H9 (cell line): Measurements from ENCODE around the gene CCNB1IP1. TPM values are rescaled to one million over a fixed set of nuclear protein-coding genes. Genes with fewer than 3 reads are reported as not detected.

Source experiments
- DNase-seq: peaks from one replicate; pipeline ENCODE4 v3.0.0-alpha.2; 2017
- H2AFZ ChIP-seq: one replicate; pipeline ENCODE4 v1.6.1; 2013; ENCODE audit warnings: mild to moderate bottlenecking, low read length, control low read depth, moderate library complexity
- H2AK5ac ChIP-seq: 2 replicates; pipeline ENCODE4 v1.6.1; 2013; ENCODE audit warnings: low read length, control low read depth, mixed read lengths; ENCODE audit not compliant: insufficient read length
- H2BK120ac ChIP-seq: one replicate; pipeline ENCODE4 v1.6.1; 2013; ENCODE audit warnings: low read depth, mild to moderate bottlenecking, low read length, control low read depth, inconsistent platforms; ENCODE audit not compliant: poor library complexity, severe bottlenecking
- H2BK12ac ChIP-seq: 2 replicates; pipeline ENCODE4 v1.6.1; 2013; ENCODE audit warnings: low read length, control low read depth, mixed read lengths, low read depth; ENCODE audit not compliant: insufficient read length
- H2BK15ac ChIP-seq: 2 replicates; pipeline ENCODE4 v1.6.1; 2013; ENCODE audit warnings: low read depth, low read length, control low read depth
- H2BK20ac ChIP-seq: one replicate; pipeline ENCODE4 v1.6.1; 2013; ENCODE audit warnings: low read depth, mild to moderate bottlenecking, low read length, control low read depth, inconsistent platforms; ENCODE audit not compliant: poor library complexity, severe bottlenecking
- H2BK5ac ChIP-seq: 2 replicates; pipeline ENCODE4 v1.6.1; 2013; ENCODE audit warnings: low read length, control low read depth, mixed read lengths; ENCODE audit not compliant: insufficient read length
- H3K14ac ChIP-seq: 2 replicates; pipeline ENCODE4 v1.6.1; 2013; ENCODE audit warnings: low read length, control low read depth; ENCODE audit not compliant: insufficient read depth
- H3K18ac ChIP-seq: 2 replicates; pipeline ENCODE4 v1.6.1; 2013; ENCODE audit warnings: low read depth, mild to moderate bottlenecking, mixed read lengths, low read length, control low read depth; ENCODE audit not compliant: insufficient read length
- H3K23ac ChIP-seq: 2 replicates; pipeline ENCODE4 v1.6.1; 2013; ENCODE audit warnings: low read length, control low read depth, mixed read lengths, low read depth; ENCODE audit not compliant: insufficient read length
- H3K23me2 ChIP-seq: 2 replicates; pipeline ENCODE4 v1.6.1; 2013; ENCODE audit warnings: low read depth, mild to moderate bottlenecking, mixed read lengths, low read length, control low read depth; ENCODE audit not compliant: insufficient read length, poor library complexity, severe bottlenecking
- H3K27ac ChIP-seq: 2 replicates; pipeline ENCODE4 v1.5.1; 2013; ENCODE audit warnings: low read length, control low read depth, mixed read lengths, low read depth; ENCODE audit not compliant: insufficient read length
- H3K27me3 ChIP-seq: 2 replicates; pipeline ENCODE4 v1.6.1; 2013; ENCODE audit warnings: low read length, control low read depth, inconsistent platforms; ENCODE audit not compliant: insufficient read depth
- H3K4ac ChIP-seq: 2 replicates; pipeline ENCODE4 v1.6.1; 2013; ENCODE audit warnings: low read depth, mild to moderate bottlenecking, control low read depth, inconsistent platforms, low read length, moderate library complexity
- H3K4me1 ChIP-seq: 2 replicates; pipeline ENCODE4 v1.6.1; 2013; ENCODE audit warnings: low read length, control low read depth, inconsistent platforms; ENCODE audit not compliant: insufficient read depth
- H3K4me2 ChIP-seq: 2 replicates; pipeline ENCODE4 v1.6.1; 2013; ENCODE audit warnings: low read length, control low read depth, mixed read lengths; ENCODE audit not compliant: insufficient read length, insufficient read depth
- H3K56ac ChIP-seq: 2 replicates; pipeline ENCODE4 v1.6.1; 2013; ENCODE audit warnings: low read depth, mild to moderate bottlenecking, mixed read lengths, low read length, control low read depth; ENCODE audit not compliant: insufficient read length
- H3K79me1 ChIP-seq: 2 replicates; pipeline ENCODE4 v1.6.1; 2013; ENCODE audit warnings: low read depth, mild to moderate bottlenecking, moderate library complexity, low read length, control low read depth, inconsistent platforms; ENCODE audit not compliant: insufficient read depth, poor library complexity, severe bottlenecking
- H3K79me2 ChIP-seq: 2 replicates; pipeline ENCODE4 v1.6.1; 2013; ENCODE audit warnings: low read length, control low read depth, inconsistent platforms; ENCODE audit not compliant: insufficient read depth
- H3K9ac ChIP-seq: 2 replicates; pipeline ENCODE4 v1.6.1; 2013; ENCODE audit warnings: low read length, control low read depth, mixed read lengths; ENCODE audit not compliant: insufficient read length; ENCODE audit errors: extremely low read depth
- H3K9me3 ChIP-seq: one replicate; pipeline ENCODE4 v1.6.1; 2013; ENCODE audit warnings: low read depth, low read length, inconsistent platforms; ENCODE audit not compliant: control insufficient read depth
- H3T11ph ChIP-seq: one replicate; pipeline ENCODE4 v1.6.1; 2013; ENCODE audit warnings: mild to moderate bottlenecking, low read length, control low read depth, inconsistent platforms
- H4K20me1 ChIP-seq: one replicate; pipeline ENCODE4 v1.6.1; 2013; ENCODE audit not compliant: control insufficient read depth, insufficient read length, insufficient read depth
- H4K5ac ChIP-seq: 2 replicates; pipeline ENCODE4 v1.6.1; 2013; ENCODE audit warnings: low read depth, mild to moderate bottlenecking, mixed read lengths, low read length, control low read depth; ENCODE audit not compliant: insufficient read length
- H4K8ac ChIP-seq: replicated peaks from 2 replicates; pipeline ENCODE4 v1.6.1; 2013; ENCODE audit warnings: low read length, control low read depth, mixed read lengths, low read depth; ENCODE audit not compliant: insufficient read length
- H4K91ac ChIP-seq: 2 replicates; pipeline ENCODE4 v1.6.1; 2013; ENCODE audit warnings: low read depth, mild to moderate bottlenecking, moderate library complexity, mixed read lengths, low read length, control low read depth; ENCODE audit not compliant: insufficient read length
- H3K27ac Mint-ChIP-seq, 3 experiments: 2 replicates in 2 of 3; 3 replicates in 1 of 3; pipeline ENCODE4 v1.8.0; 2020 to 2021; ENCODE audit warnings: mixed read lengths in 3 of 3, mild to moderate bottlenecking in 1 of 3, moderate library complexity in 1 of 3
- H3K27me3 Mint-ChIP-seq: 2 replicates; pipeline ENCODE4 v1.8.0; 2021; ENCODE audit warnings: low read depth, mild to moderate bottlenecking, moderate library complexity, mixed read lengths
- H3K36me3 Mint-ChIP-seq, 3 experiments: 2 replicates in 2 of 3; 3 replicates in 1 of 3; pipeline ENCODE4 v1.8.0; 2020 to 2021; ENCODE audit warnings: low read depth in 3 of 3, mixed read lengths in 3 of 3; ENCODE audit not compliant: insufficient read depth in 1 of 3
- H3K4me1 Mint-ChIP-seq, 2 experiments: 2 replicates each; pipeline ENCODE4 v1.8.0; 2020; ENCODE audit warnings: mixed read lengths in 2 of 2
- H3K4me3 Mint-ChIP-seq, 2 experiments: 2 replicates in 1 of 2; 3 replicates in 1 of 2; pipeline ENCODE4 v1.8.0; 2020 to 2021; ENCODE audit warnings: mild to moderate bottlenecking in 2 of 2, mixed read lengths in 2 of 2, moderate library complexity in 1 of 2
- H3K9me3 Mint-ChIP-seq, 2 experiments: 2 replicates in 1 of 2; 3 replicates in 1 of 2; pipeline ENCODE4 v1.8.0; 2020; ENCODE audit warnings: mild to moderate bottlenecking in 2 of 2, mixed read lengths in 2 of 2, moderate library complexity in 1 of 2
- CTCF ChIP-seq: fragments of 200-600 bp; sonication (generic); conservative IDR thresholded peaks from 3 replicates; pipeline ENCODE4 v1.8.0; 2021; ENCODE audit warnings: antibody characterized with exemption, mild to moderate bottlenecking
- total RNA-seq: library from RNA; stranded (reverse); gene quantifications from 2 replicates; pipeline ENCODE4 v1.2.1, GENCODE V29; 2021

Gene CCNB1IP1
- total RNA-seq, 1 experiment from 2014 or later: 165 TPM

DNA sequence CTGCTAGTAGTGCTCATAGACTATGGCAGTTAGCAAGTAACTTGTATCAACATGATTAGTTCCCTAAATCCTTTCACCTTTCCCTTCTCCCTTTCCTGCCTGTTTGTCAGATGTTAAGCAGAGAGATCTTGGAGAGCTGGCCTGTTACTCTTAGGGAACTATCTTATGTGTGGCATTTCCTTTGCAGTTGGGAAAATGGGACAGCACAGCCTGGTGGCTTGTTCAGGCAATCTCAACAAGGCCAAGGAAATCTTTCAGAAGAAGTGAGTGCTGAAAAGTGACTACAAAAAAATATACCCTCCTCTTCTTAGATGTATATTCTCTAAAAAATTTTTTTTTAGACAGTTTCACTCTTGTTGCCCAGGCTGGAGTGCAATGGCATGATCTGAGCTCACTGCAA is 17.8 kb upstream of the CCNB1IP1 start:
- Histone ChIP-seq H3K9me3 (no peaks in the 10 kb centered on the region), H2BK15ac (no peak overlapping the region), H2AFZ (no peak overlapping the region), H3K18ac (no peak overlapping the region), H2BK20ac (no peak overlapping the region), H3K79me2 (no peaks in the 10 kb centered on the region), H4K8ac (no peak overlapping the region), H3K79me1 (no peaks in the 10 kb centered on the region), H4K91ac (no peak overlapping the region), H3K4me2 (no peak overlapping the region), H3K9ac (no peak overlapping the region), H2AK5ac (no peak overlapping the region), H3K27me3 (no peaks in the 10 kb centered on the region), H2BK12ac (no peak overlapping the region), H3K56ac (no peak overlapping the region), H3T11ph (no peak overlapping the region), H3K27ac (no peak overlapping the region), H4K5ac (no peak overlapping the region), H2BK120ac (no peak overlapping the region), H3K4ac (no peak overlapping the region), H2BK5ac (no peak overlapping the region), H3K14ac (no peak overlapping the region), H3K23ac (no peak overlapping the region), H3K23me2 (no peaks in the 10 kb centered on the region), H3K4me1 (no peaks in the 10 kb centered on the region), H4K20me1 (no peaks in the 10 kb centered on the region)
- Mint-ChIP-seq H3K9me3 (no peaks in the 10 kb centered on the region), H3K27ac (no peak overlapping the region), H3K4me3 (no peak overlapping the region), H3K27me3 (no peaks in the 10 kb centered on the region), H3K36me3 (peaks cover 53 to 88% (median 82%) of the 10 kb centered on the region in 3 experiments), H3K4me1 (no peaks in the 10 kb centered on the region)
- no peak for DNase-seq
- TF ChIP-seq CTCF: no peak; the same call in 2 of the 3 replicates
